Measurements from ENCODE around the gene PPP2CA. TPM values are rescaled to one million over a fixed set of nuclear protein-coding genes. Genes with fewer than 3 reads are reported as not detected.
A peak's percentile ranks its signal among the peaks of the same experiment; 100 is the strongest.
"Not testable (repeated sequence)": the region's sequence is repeated elsewhere in the genome, so short reads cannot be mapped to it uniquely, and the experiment has no call there.

PPP2CA gene
- total RNA-seq, 2 donors from 2014 or later: 137 to 147 TPM

- DNase-seq (ENCODE audit: low spot score): no peak
- H3K27me3 ChIP-seq: no peaks in the 10 kb centered on the region
- H3K4me1 ChIP-seq: peaks cover 0 to 52% of the 10 kb centered on the region in 2 donors
- no peak for TF ChIP-seq CTCF (IDR thresholded peaks at IDR 0.05)
- H3K9me3 ChIP-seq: no peaks in the 10 kb centered on the region
- H3K27ac ChIP-seq: no peak overlapping the region
- H3K4me3 ChIP-seq: no peak overlapping the region
- H3K36me3 ChIP-seq: peaks cover 37% of the 10 kb centered on the region
Observed at GRCh38 chr5:134171972-134172371, 53.9 kb downstream of the PPP2CA start.

- DNase-seq (ENCODE audit: low spot score): no peak
- Histone ChIP-seq H3K36me3 (peaks cover 80% of the 10 kb centered on the region), H3K27ac (no peak overlapping the region), H3K4me1 (no peaks in the 10 kb centered on the region), H3K9me3 (no peaks in the 10 kb centered on the region), H3K27me3 (no peaks in the 10 kb centered on the region), H3K4me3 (no peak overlapping the region)
- TF ChIP-seq CTCF (IDR thresholded peaks at IDR 0.05): no peak
Observed at GRCh38 chr5:134162592-134162991, 63.3 kb downstream of the PPP2CA start.

- Histone ChIP-seq H3K36me3 (peaks cover 76% of the 10 kb centered on the region), H3K9me3 (no peaks in the 10 kb centered on the region), H3K4me1 (no peaks in the 10 kb centered on the region), H3K27me3 (no peaks in the 10 kb centered on the region), H3K27ac (no peak overlapping the region), H3K4me3 (no peak overlapping the region)
- no peak for TF ChIP-seq CTCF (IDR thresholded peaks at IDR 0.05)
- DNase-seq (ENCODE audit: low spot score): no peak
Observed at GRCh38 chr5:134161513-134162395, 64.1 kb downstream of the PPP2CA start.

- H3K9me3 ChIP-seq: no peaks in the 10 kb centered on the region
- H3K27me3 ChIP-seq: no peaks in the 10 kb centered on the region
- H3K4me3 ChIP-seq: no peak overlapping the region
- H3K27ac ChIP-seq: no peak overlapping the region
- no peak for TF ChIP-seq CTCF (IDR thresholded peaks at IDR 0.05)
- H3K4me1 ChIP-seq: peaks cover 0 to 27% of the 10 kb centered on the region in 2 donors
- peaks cover 82% of the 10 kb centered on the region for H3K36me3 ChIP-seq
- DNase-seq (ENCODE audit: low spot score): no peak
Observed at GRCh38 chr5:134153657-134154056, 72.2 kb downstream of the PPP2CA start.

- no peak for TF ChIP-seq CTCF (IDR thresholded peaks at IDR 0.05)
- H3K36me3 ChIP-seq: peaks cover 82% of the 10 kb centered on the region
Observed at GRCh38 chr5:134153241-134153640, 72.6 kb downstream of the PPP2CA start.

GRCh38 chr5:134152173-134152832, 73.6 kb downstream of the PPP2CA start:
- H3K36me3 ChIP-seq: peaks cover 76% of the 10 kb centered on the region
- H3K9me3 ChIP-seq; DNase-seq (ENCODE audit: low spot score); H3K4me3 ChIP-seq; H3K27ac ChIP-seq; H3K27me3 ChIP-seq: not testable (repeated sequence)
- H3K4me1 ChIP-seq: peaks cover 0 to 27% of the 10 kb centered on the region in 2 donors

More at GRCh38 chr5:134153241-134153640, 72.6 kb downstream of the PPP2CA start:
- H3K27ac ChIP-seq: no peak overlapping the region
- H3K27me3 ChIP-seq: no peaks in the 10 kb centered on the region
- peaks cover 0 to 27% of the 10 kb centered on the region in 2 donors for H3K4me1 ChIP-seq
- peak; percentile 34 for DNase-seq (ENCODE audit: low spot score)
- no peaks in the 10 kb centered on the region for H3K9me3 ChIP-seq
- no peak overlapping the region for H3K4me3 ChIP-seq

Data from right atrium auricular region (tissue), 2 donors.